Keratinocyte (primary cell): ENCODE data around the gene JRKL. TPM values are rescaled to one million over a fixed set of nuclear protein-coding genes. Genes with fewer than 3 reads are reported as not detected.

Experiments
- DNase-seq: peaks from one replicate; pipeline ENCODE4 v3.0.0-alpha.2; 2011; ENCODE audit warnings: low read depth, missing footprints, low spot score
- FAIRE-seq: peaks from 2 replicates; lab custom pipeline; 2011; peaks lifted over from hg19 to GRCh38; lab: Jason Lieb, UNC
- H2AFZ ChIP-seq: 2 replicates; pipeline ENCODE4 v1.6.0; 2012; ENCODE audit warnings: low read length, control low read depth, inconsistent platforms; ENCODE audit not compliant: control insufficient read depth
- H3K27ac ChIP-seq: 2 replicates; pipeline ENCODE4 v1.5.1; 2011; ENCODE audit warnings: low read length; ENCODE audit not compliant: control insufficient read depth, insufficient read depth
- H3K27me3 ChIP-seq: 3 replicates; pipeline ENCODE4 v1.6.0; 2011; ENCODE audit warnings: low read length; ENCODE audit not compliant: control insufficient read depth, insufficient read depth; ENCODE audit errors: extremely low read depth
- H3K36me3 ChIP-seq, 2 experiments: 2 replicates in 1 of 2; 3 replicates in 1 of 2; pipeline ENCODE4 v1.5.1; 2011; ENCODE audit warnings: low read length in 2 of 2, mild to moderate bottlenecking in 1 of 2; ENCODE audit not compliant: control insufficient read depth in 2 of 2, insufficient read depth in 2 of 2; ENCODE audit errors: extremely low read depth in 1 of 2
- H3K4me1 ChIP-seq: 3 replicates; pipeline ENCODE4 v1.5.1; 2011; ENCODE audit warnings: low read length; ENCODE audit not compliant: control insufficient read depth, insufficient read depth; ENCODE audit errors: extremely low read depth
- H3K4me2 ChIP-seq: 3 replicates; pipeline ENCODE4 v1.6.0; 2011; ENCODE audit warnings: low read depth, low read length; ENCODE audit not compliant: control insufficient read depth, insufficient read depth; ENCODE audit errors: extremely low read depth
- H3K4me3 ChIP-seq, 3 experiments: fragments of 200-600 bp in 1 of 3; sonication (generic) in 1 of 3; 2 replicates in 2 of 3; 3 replicates in 1 of 3; pipeline ENCODE4 v1.5.1; 2011 to 2016; ENCODE audit warnings: low read length in 3 of 3, mild to moderate bottlenecking in 3 of 3, control low read depth in 2 of 3, inconsistent platforms in 1 of 3, low read depth in 1 of 3, mixed read lengths in 1 of 3, mixed run types in 1 of 3, moderate library complexity in 1 of 3; ENCODE audit not compliant: control insufficient read depth in 2 of 3, insufficient read depth in 2 of 3; ENCODE audit errors: extremely low read depth in 1 of 3
- H3K79me2 ChIP-seq: 2 replicates; pipeline ENCODE4 v1.6.0; 2012; ENCODE audit warnings: low read length; ENCODE audit not compliant: control insufficient read depth, insufficient read depth
- H3K9ac ChIP-seq: 3 replicates; pipeline ENCODE4 v1.6.0; 2011; ENCODE audit warnings: low read length; ENCODE audit not compliant: control insufficient read depth, insufficient read depth; ENCODE audit errors: extremely low read depth
- H3K9me1 ChIP-seq: 3 replicates; pipeline ENCODE4 v1.6.0; 2011; ENCODE audit warnings: low read length; ENCODE audit not compliant: control insufficient read depth, insufficient read depth; ENCODE audit errors: extremely low read depth
- H3K9me3 ChIP-seq: 2 replicates; pipeline ENCODE4 v1.5.1; 2012; ENCODE audit warnings: low read depth, low read length; ENCODE audit not compliant: control insufficient read depth
- H4K20me1 ChIP-seq: 3 replicates; pipeline ENCODE4 v1.6.0; 2011; ENCODE audit warnings: low read length; ENCODE audit not compliant: control insufficient read depth, insufficient read depth; ENCODE audit errors: extremely low read depth
- CTCF ChIP-seq, 3 experiments: IDR thresholded peaks in 1 of 3; conservative IDR thresholded peaks in 1 of 3; optimal IDR thresholded peaks in 1 of 3; 2 replicates in 2 of 3; 3 replicates in 1 of 3; pipeline versions ENCODE3 to v1.5.1; 2011; ENCODE audit warnings: low read length in 3 of 3, mild to moderate bottlenecking in 3 of 3, moderate library complexity in 2 of 3, control low read depth in 1 of 3, inconsistent platforms in 1 of 3; ENCODE audit not compliant: insufficient read depth in 2 of 3; ENCODE audit errors: extremely low read depth in 1 of 3
- EZH2 ChIP-seq: IDR thresholded peaks from one replicate; pipeline ENCODE4 v1.6.1; 2012; ENCODE audit warnings: inconsistent platforms, mild to moderate bottlenecking, low read length, moderate library complexity
- dilution Hi-C: fragments of 300-500 bp; cut with MboI; formaldehyde crosslinking; loops from one replicate; pipeline ENCODE4 v1.7.0; 2020; ENCODE audit warnings: low sequenced_read_pairs; ENCODE audit not compliant: extremely low pct_ligation_motif_present
- polyA minus RNA-seq, 3 experiments: library from RNA; depleted of rRNA, polyadenylated mRNA; stranded (reverse); fragments of >200 nt; gene quantifications; 1 replicate in 1 of 3; 2 replicates in 1 of 3; 3 replicates in 1 of 3; pipeline ENCODE4 v1.2.3, GENCODE V29; 2011
- polyA plus RNA-seq, 5 experiments: library from polyadenylated mRNA; depleted of rRNA in 3 of 5; stranded (reverse) in 3 of 5; stranded (forward) in 1 of 5; unstranded in 1 of 5; fragments of >200 nt; gene quantifications; 1 replicate in 1 of 5; 2 replicates in 3 of 5; 3 replicates in 1 of 5; pipeline versions ENCODE4 v1.2.1 to v1.2.3, GENCODE V29; 2011 to 2012; ENCODE audit warnings: missing spikeins in 2 of 5, low read depth in 1 of 5, low replicate concordance in 1 of 5

Gene JRKL
- 3.8 to 6.9 TPM (median 5.0 TPM) in 3 replicates for polyA plus RNA-seq
- polyA plus RNA-seq (2011; ENCODE audit: low read depth) = 7.7 TPM
- 2.6 and 4.1 TPM in 2 replicates for polyA plus RNA-seq (2011; cell fraction: cytosol; rRNA removed)
- 8.8 and 12.7 TPM in 2 replicates for polyA plus RNA-seq (2011; cell fraction: nucleus; rRNA removed)
- polyA plus RNA-seq (2012; ENCODE audit: low replicate concordance) = 4.5 and 5.5 TPM in 2 replicates
- 0.23 to 3.4 TPM (median 2.1 TPM) in 3 replicates for polyA minus RNA-seq
- 2.9 TPM for polyA minus RNA-seq (2011; cell fraction: cytosol; rRNA and poly(A)+ RNA removed)
- 3.6 and 7.4 TPM in 2 replicates for polyA minus RNA-seq (2011; cell fraction: nucleus; rRNA and poly(A)+ RNA removed)

GRCh38 chr11:96389720-96390487 is at the start of gene JRKL, which contains the start of gene CCDC82:
Gene JRKL, plus strand, starts transcription at chr11:96390013. Its CDS starts 637 bp downstream, at chr11:96390650.
Gene CCDC82, minus strand, starts transcription at chr11:96389912. Its CDS starts 5,165 bp downstream, at chr11:96384747.
- dilution Hi-C loops = no loop called here
- peak within 1 kb of the TSS; percentile 96 for H3K27ac ChIP-seq
- DNase-seq (peak; percentile 45), FAIRE-seq (no peak)
- no peaks in the 10 kb centered on the region for H3K27me3 ChIP-seq
- TF ChIP-seq CTCF (optimal IDR thresholded peaks at IDR 0.05 in 1 of 3, IDR thresholded peaks at IDR 0.05 in 1 of 3, conservative IDR thresholded peaks at IDR 0.05 in 1 of 3; ENCODE audit: extremely low read depth in 1 of 3, insufficient read depth in 2 of 3, low read length in 3 of 3) = no peak
- TF ChIP-seq EZH2 = no peak
- peaks cover 21% of the 10 kb centered on the region for H3K4me1 ChIP-seq
- H3K9ac ChIP-seq = peak within 1 kb of the TSS; percentile 95
- peak within 1 kb of the TSS; percentile 98 for H3K4me2 ChIP-seq
- H3K36me3 ChIP-seq = peaks cover 0 to 3% of the 10 kb centered on the region in 2 experiments
- peaks cover 40% of the 10 kb centered on the region for H3K79me2 ChIP-seq
- H3K9me3 ChIP-seq = no peaks in the 10 kb centered on the region
- H3K9me1 ChIP-seq = peaks cover 2% of the 10 kb centered on the region
- no peaks in the 10 kb centered on the region for H4K20me1 ChIP-seq
- H3K4me3 ChIP-seq = peak within 1 kb of the TSS; percentile 78 to 97 (median 91)
- peak within 1 kb of the TSS; percentile 92 for H2AFZ ChIP-seq

GRCh38 chr11:96340555-96340885 is 49.3 kb upstream of the JRKL start:
- Histone ChIP-seq H3K4me2 (peak overlapping the region; percentile 100), H3K4me3 (no peak overlapping the region), H3K9me1 (no peaks in the 10 kb centered on the region), H2AFZ (no peak overlapping the region), H3K79me2 (peaks cover 46% of the 10 kb centered on the region), H3K9me3 (no peaks in the 10 kb centered on the region), H3K36me3 (no peaks in the 10 kb centered on the region), H3K9ac (peak overlapping the region; percentile 77), H3K4me1 (peaks cover 48% of the 10 kb centered on the region), H3K27ac (no peak overlapping the region), H4K20me1 (no peaks in the 10 kb centered on the region), H3K27me3 (no peaks in the 10 kb centered on the region)
- no peak for DNase-seq
- dilution Hi-C loops = no loop called here
- no peak for FAIRE-seq
- TF ChIP-seq EZH2 (no peak), CTCF (optimal IDR thresholded peaks at IDR 0.05 in 1 of 3, IDR thresholded peaks at IDR 0.05 in 1 of 3, conservative IDR thresholded peaks at IDR 0.05 in 1 of 3; ENCODE audit: extremely low read depth in 1 of 3, insufficient read depth in 2 of 3, low read length in 3 of 3) (no peak)
